ENCODE measurements around the gene ZFPL1.

GRCh38 chr11:65056999-65057398, 27.0 kb upstream of the ZFPL1 start:
- TF ChIP-seq EZH2phosphoT487 (conservative IDR thresholded peaks at IDR 0.05; ENCODE audit: low read length) = no peak
- TF ChIP-seq CTCF (IDR thresholded peaks at IDR 0.05; ENCODE audit: insufficient read depth, low read length, poor library complexity, severe bottlenecking) = no peak
